ENCODE results near the gene MISP. TPM values are rescaled to one million over a fixed set of nuclear protein-coding genes. Genes with fewer than 3 reads are reported as not detected.

Gene MISP
- total and polyA plus RNA-seq, 2 of the 13 experiments (the other 11 are each of a cell fraction or from before 2014, with no cell fraction given) = 0.67 to 1.3 TPM

- Histone ChIP-seq H3K36me3 (replicated peaks in 1 of 2; ENCODE audit: control insufficient read depth in 1 of 2, insufficient read depth in 2 of 2, low read length in 2 of 2) (peaks cover 32 to 54% of the 10 kb centered on the region in 2 experiments; a peak in 4 of 5 replicates), H3K9ac (ENCODE audit: insufficient read depth, low read depth, low read length) (peak overlapping the region; percentile 99), H3K79me2 (ENCODE audit: insufficient read depth, low read length) (peaks cover 75% of the 10 kb centered on the region), H4K20me1 (ENCODE audit: insufficient read depth, low read length) (peaks cover 73% of the 10 kb centered on the region), H3K27me3 (ENCODE audit: control insufficient read depth in 1 of 2, insufficient read depth in 2 of 2, low read length in 2 of 2) (no peaks in the 10 kb centered on the region; a peak in 1 of 5 replicates), H3K4me1 (ENCODE audit: insufficient read depth, low read length) (peaks cover 44% of the 10 kb centered on the region), H2AFZ (ENCODE audit: low read length) (no peak overlapping the region), H3K9me3 (ENCODE audit: low read length) (no peaks in the 10 kb centered on the region), H3K4me3 (replicated peaks in 1 of 3; ENCODE audit: insufficient read depth in 1 of 3, low read depth in 2 of 3, low read length in 3 of 3) (peak overlapping the region; percentile 48 to 96 (median 96)), H3K27ac (ENCODE audit: extremely low read length, insufficient read depth, low read length) (peak overlapping the region; percentile 45), H3K4me2 (ENCODE audit: low read depth, low read length) (peak overlapping the region; percentile 89)
- intact Hi-C loops (cut with micrococcal nuclease; ENCODE audit: unreplicated experiment) = no loop called here
- peak; percentile 70 for DNase-seq (ENCODE audit: low spot score)
- WGBS (ENCODE audit: low lambda C conversion rate) = 8% methylated on average over 6 of the region's 17 CpGs
- POLR2A ChIA-PET = no interaction called here
- no TSS peak for BruUV-seq (replicated peaks)
- no peak; the same call in 1 of the 3 replicates for ATAC-seq
- peak; percentile 93 for FAIRE-seq
- in situ Hi-C loops (cut with HindIII; ENCODE audit: extremely low pct_ligation_motif_present, low pct_unique_long_range_greater_than_20kb) = no loop called here
- CTCF ChIA-PET (ENCODE audit: low intra/inter-chr PET ratio, low total read pairs) = no interaction called here
- TF ChIP-seq JARID2 (CRISPR knock-in tag; IDR thresholded peaks at IDR 0.05; ENCODE audit: insufficient replicate concordance) (no peak), NR2F2 (IDR thresholded peaks at IDR 0.05; ENCODE audit: borderline replicate concordance, low read depth) (no peak), KLF9 (CRISPR knock-in tag; IDR thresholded peaks at IDR 0.05; ENCODE audit: low read depth) (no peak), ZBTB4 (CRISPR knock-in tag; IDR thresholded peaks at IDR 0.05; ENCODE audit: borderline replicate concordance) (no peak), ZNF772 (CRISPR knock-in tag; IDR thresholded peaks at IDR 0.05) (no peak), ZFAT (CRISPR knock-in tag; conservative IDR thresholded peaks at IDR 0.05) (no peak), AKNA (CRISPR knock-in tag; IDR thresholded peaks at IDR 0.05; ENCODE audit: borderline replicate concordance) (no peak), TEAD3 (CRISPR knock-in tag; optimal IDR thresholded peaks at IDR 0.05; ENCODE audit: borderline replicate concordance) (no peak), ZFP62 (CRISPR knock-in tag; IDR thresholded peaks at IDR 0.05) (no peak), ZSCAN20 (CRISPR knock-in tag; IDR thresholded peaks at IDR 0.05; ENCODE audit: borderline replicate concordance) (no peak), CSRNP2 (CRISPR knock-in tag; conservative IDR thresholded peaks at IDR 0.05; ENCODE audit: low read depth) (no peak)
Observed at GRCh38 chr19:800360-801029, 49.6 kb downstream of the MISP start.

All from HepG2 (cell line).